ENCODE results near the gene CPB1.

CPB1 gene

GRCh38 chr3:148889828-148890227, 62.2 kb downstream of the CPB1 start:
- no peak for DNase-seq

- no peak for DNase-seq
Measured at GRCh38 chr3:148896062-148896461, 68.5 kb downstream of the CPB1 start.

- DNase-seq: no peak
Measured at GRCh38 chr3:148901987-148902791, 74.6 kb downstream of the CPB1 start.

GRCh38 chr3:148903022-148903442, 75.4 kb downstream of the CPB1 start:
- peak in 1 of 2 experiments; percentile 34 for DNase-seq

GRCh38 chr3:148903941-148904340, 76.3 kb downstream of the CPB1 start:
- no peak for DNase-seq

- no peak for DNase-seq
Measured at GRCh38 chr3:148906667-148907066, 79.1 kb downstream of the CPB1 start.

All from NCI-H526 (cell line).